ENCODE results near the gene H6PD.

DNA sequence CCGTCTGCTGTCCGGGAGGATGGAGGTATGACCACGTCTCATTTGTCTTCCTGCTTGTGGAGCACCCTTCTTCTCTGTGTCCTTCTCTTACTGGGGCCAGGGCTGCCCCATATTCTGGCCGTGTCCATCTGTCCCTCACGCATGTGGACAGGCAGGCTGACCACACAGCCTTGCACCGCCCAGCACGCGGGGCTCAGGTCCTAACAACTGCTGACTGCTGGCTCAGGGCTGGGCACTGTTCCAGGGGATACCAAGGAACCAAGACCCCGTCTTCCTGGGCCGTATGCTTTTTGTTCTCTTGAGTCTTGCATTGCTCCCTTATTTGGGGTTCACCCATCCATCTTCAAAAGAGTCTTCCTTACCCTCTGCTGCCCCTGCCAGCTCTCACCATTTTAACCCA, 40.6 kb downstream of the H6PD start:
- TF ChIP-seq POLR2A (IDR thresholded peaks at IDR 0.05) (no peak), POLR2AphosphoS5 (IDR thresholded peaks at IDR 0.05) (no peak)
- TF ChIP-seq, protein P1, sequence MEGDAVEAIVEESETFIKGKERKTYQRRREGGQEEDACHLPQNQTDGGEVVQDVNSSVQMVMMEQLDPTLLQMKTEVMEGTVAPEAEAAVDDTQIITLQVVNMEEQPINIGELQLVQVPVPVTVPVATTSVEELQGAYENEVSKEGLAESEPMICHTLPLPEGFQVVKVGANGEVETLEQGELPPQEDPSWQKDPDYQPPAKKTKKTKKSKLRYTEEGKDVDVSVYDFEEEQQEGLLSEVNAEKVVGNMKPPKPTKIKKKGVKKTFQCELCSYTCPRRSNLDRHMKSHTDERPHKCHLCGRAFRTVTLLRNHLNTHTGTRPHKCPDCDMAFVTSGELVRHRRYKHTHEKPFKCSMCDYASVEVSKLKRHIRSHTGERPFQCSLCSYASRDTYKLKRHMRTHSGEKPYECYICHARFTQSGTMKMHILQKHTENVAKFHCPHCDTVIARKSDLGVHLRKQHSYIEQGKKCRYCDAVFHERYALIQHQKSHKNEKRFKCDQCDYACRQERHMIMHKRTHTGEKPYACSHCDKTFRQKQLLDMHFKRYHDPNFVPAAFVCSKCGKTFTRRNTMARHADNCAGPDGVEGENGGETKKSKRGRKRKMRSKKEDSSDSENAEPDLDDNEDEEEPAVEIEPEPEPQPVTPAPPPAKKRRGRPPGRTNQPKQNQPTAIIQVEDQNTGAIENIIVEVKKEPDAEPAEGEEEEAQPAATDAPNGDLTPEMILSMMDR (IDR thresholded peaks at IDR 0.05), result no peak

All from stomach (tissue), 4 donors.